ENCODE measurements around the gene ATXN1.
"Not testable (repeated sequence)": the region's sequence is repeated elsewhere in the genome, so short reads cannot be mapped to it uniquely, and the experiment has no call there.

The ATXN1 gene

DNA sequence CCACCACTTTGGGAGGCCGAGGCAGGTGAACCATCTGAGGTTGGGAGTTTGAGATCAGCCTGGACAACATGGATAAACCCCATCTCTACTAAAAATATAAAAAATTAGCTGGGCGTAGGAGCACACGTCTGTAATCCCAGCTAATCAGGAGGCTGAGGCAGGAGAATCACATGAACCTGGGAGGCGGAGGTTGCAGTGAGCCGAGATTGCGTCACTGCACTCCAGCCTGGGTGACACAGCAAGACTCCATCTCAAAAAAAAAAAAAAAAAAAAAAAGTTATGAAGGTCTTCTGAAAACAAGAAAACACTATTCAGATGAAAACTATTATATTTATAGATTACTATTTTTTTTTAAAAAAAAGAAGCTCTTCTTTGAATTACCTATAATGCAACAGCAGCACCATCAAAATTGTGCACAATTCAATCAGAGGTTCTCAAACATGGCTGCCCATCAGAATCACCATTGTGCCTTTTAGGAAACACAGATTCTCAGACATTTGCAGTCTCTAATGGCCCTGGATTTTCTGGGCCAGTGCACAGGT is 370.3 kb downstream of the ATXN1 start:
- in situ Hi-C loops (cut with HindIII; ENCODE audit: low pct_ligation_motif_present, low pct_unique_long_range_greater_than_20kb, low sequenced_read_pairs); DNase-seq: not testable (repeated sequence)

DNA sequence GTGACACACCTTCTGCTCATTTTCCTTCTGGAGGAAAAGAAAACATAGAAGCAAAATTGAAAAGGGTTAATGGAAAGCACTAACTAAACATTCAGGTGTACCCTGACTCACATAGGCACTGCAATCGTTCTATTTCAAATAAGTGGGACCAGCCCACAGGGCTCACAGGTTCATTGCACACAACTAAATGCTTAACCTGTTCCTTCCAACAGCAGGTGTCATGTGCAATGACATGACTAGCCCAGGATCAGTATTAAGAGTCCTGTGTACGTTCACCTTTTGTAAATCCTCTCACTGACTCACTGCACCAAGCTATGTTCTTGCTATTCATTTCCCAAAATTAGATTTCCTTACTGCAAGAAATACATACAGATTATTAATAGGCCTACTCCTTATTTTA is 371.6 kb downstream of the ATXN1 start:
- no peak for DNase-seq
- in situ Hi-C loops (cut with HindIII; ENCODE audit: low pct_ligation_motif_present, low pct_unique_long_range_greater_than_20kb, low sequenced_read_pairs), result no loop called here

GRCh38 chr6:16388488-16388887 is 372.8 kb downstream of the ATXN1 start:
- in situ Hi-C loops (cut with HindIII; ENCODE audit: low pct_ligation_motif_present, low pct_unique_long_range_greater_than_20kb, low sequenced_read_pairs), result no loop called here
- peak; percentile 42 for DNase-seq

- in situ Hi-C loops (cut with HindIII; ENCODE audit: low pct_ligation_motif_present, low pct_unique_long_range_greater_than_20kb, low sequenced_read_pairs), result no loop called here
- DNase-seq, result no peak
Measured at GRCh38 chr6:16386057-16386456, 375.2 kb downstream of the ATXN1 start.

GRCh38 chr6:16383607-16384206 is 377.6 kb downstream of the ATXN1 start:
- DNase-seq, result no peak
- in situ Hi-C loops (cut with HindIII; ENCODE audit: low pct_ligation_motif_present, low pct_unique_long_range_greater_than_20kb, low sequenced_read_pairs), result no loop called here

- DNase-seq; in situ Hi-C loops (cut with HindIII; ENCODE audit: low pct_ligation_motif_present, low pct_unique_long_range_greater_than_20kb, low sequenced_read_pairs): not testable (repeated sequence)
Measured at GRCh38 chr6:16381968-16382367, 379.3 kb downstream of the ATXN1 start.

- no peak for DNase-seq
- in situ Hi-C loops (cut with HindIII; ENCODE audit: low pct_ligation_motif_present, low pct_unique_long_range_greater_than_20kb, low sequenced_read_pairs), result no loop called here
Measured at GRCh38 chr6:16380220-16380809, 380.9 kb downstream of the ATXN1 start.

DNA sequence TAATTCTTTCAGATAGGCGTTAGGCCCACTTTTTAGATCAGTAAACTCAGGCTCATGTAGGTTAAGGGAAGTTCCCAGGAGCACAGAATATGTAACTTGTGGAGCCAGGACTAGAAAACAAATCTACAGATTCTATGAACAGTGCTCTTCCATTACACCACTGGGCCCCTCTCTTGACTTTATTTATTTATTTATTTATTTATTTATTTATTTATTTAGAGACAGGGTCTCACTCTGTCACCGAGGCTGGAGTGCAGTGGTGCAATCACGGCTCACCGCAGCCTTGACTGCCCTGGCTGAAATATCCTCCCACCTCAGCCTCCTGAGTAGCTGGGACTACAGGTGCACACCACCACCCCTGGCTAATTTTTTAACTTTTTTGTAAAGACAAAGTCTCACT is 382.9 kb downstream of the ATXN1 start:
- in situ Hi-C loops (cut with HindIII; ENCODE audit: low pct_ligation_motif_present, low pct_unique_long_range_greater_than_20kb, low sequenced_read_pairs); DNase-seq: not testable (repeated sequence)

GRCh38 chr6:16377470-16377869 is 383.8 kb downstream of the ATXN1 start:
- DNase-seq, result no peak
- in situ Hi-C loops (cut with HindIII; ENCODE audit: low pct_ligation_motif_present, low pct_unique_long_range_greater_than_20kb, low sequenced_read_pairs), result no loop called here

GRCh38 chr6:16375843-16376242 is 385.4 kb downstream of the ATXN1 start:
- in situ Hi-C loops (cut with HindIII; ENCODE audit: low pct_ligation_motif_present, low pct_unique_long_range_greater_than_20kb, low sequenced_read_pairs), result no loop called here
- DNase-seq, result no peak

DNA sequence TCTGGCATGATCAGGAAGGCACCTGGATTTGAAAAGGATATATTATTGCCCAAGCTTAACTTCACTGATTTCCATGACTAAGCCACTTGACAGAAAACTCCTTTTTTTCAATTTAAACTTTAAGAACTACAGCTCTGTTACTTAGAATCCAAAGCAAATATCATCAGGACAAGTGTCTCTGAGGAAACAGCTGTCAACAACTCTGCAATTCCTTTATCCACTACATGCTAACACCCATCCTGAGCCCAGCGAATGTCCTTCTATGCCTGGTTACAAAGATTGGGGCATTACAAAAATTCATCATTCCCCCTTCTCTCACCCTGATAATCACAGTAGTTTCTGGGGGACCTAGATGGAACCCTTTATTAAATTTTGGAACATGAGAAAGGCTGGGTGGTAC is 386.1 kb downstream of the ATXN1 start:
- in situ Hi-C loops (cut with HindIII; ENCODE audit: low pct_ligation_motif_present, low pct_unique_long_range_greater_than_20kb, low sequenced_read_pairs), result no loop called here
- no peak for DNase-seq

DNA sequence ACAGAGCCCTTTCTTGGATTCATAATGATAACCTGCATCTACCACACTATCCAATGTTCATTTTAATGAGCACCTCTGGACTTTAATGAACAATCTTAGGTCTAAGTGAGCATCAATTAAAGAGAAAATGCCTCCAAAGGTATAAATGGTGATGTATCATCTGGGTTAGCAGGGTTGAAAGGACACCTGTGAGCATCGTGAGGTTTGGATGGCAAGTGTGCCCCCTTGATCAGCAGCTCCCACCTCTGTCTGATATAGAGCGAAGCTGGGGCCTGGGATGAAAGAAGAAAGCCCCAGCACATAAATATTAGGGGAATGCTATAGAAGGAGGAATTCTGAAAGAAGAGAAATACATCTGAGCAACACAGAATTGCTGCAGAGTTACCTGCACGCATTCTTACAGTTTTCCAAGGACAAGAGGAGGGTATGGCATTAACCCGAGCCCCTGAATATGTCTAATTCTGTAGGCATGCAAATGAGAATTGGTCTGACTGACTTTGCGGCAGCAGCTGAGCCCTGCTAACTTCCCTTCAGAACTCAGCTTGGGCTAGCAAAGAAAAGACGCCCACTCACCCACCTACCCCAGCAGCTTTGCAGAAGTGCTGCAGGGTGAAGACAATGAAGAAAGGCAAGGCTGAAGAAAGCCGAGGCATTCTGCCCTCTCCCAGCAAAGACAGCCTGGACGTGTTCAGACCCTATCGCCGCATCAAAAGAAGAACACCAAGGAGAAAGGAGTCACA is 386.6 kb downstream of the ATXN1 start:
- in situ Hi-C loops (cut with HindIII; ENCODE audit: low pct_ligation_motif_present, low pct_unique_long_range_greater_than_20kb, low sequenced_read_pairs), result no loop called here
- DNase-seq, result no peak

DNA sequence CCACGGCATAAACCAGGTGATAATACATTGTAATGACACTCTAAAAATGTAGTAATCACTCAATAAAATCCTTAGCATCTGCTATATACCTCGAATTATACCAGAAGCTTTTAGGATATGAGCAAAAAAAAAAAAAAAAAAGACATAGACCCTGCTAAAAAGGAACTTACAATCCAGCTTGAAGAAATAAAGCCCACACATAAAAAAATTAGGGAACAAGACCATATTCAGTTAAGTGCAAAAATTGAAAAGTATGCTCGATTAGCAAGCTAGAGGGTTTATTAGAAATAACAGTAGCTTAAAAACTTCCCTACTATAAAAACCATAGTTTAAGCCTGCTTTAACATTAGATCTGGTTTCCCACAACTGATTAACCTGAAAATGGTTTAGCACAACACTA is 387.2 kb downstream of the ATXN1 start:
- in situ Hi-C loops (cut with HindIII; ENCODE audit: low pct_ligation_motif_present, low pct_unique_long_range_greater_than_20kb, low sequenced_read_pairs), result no loop called here
- DNase-seq, result no peak

DNA sequence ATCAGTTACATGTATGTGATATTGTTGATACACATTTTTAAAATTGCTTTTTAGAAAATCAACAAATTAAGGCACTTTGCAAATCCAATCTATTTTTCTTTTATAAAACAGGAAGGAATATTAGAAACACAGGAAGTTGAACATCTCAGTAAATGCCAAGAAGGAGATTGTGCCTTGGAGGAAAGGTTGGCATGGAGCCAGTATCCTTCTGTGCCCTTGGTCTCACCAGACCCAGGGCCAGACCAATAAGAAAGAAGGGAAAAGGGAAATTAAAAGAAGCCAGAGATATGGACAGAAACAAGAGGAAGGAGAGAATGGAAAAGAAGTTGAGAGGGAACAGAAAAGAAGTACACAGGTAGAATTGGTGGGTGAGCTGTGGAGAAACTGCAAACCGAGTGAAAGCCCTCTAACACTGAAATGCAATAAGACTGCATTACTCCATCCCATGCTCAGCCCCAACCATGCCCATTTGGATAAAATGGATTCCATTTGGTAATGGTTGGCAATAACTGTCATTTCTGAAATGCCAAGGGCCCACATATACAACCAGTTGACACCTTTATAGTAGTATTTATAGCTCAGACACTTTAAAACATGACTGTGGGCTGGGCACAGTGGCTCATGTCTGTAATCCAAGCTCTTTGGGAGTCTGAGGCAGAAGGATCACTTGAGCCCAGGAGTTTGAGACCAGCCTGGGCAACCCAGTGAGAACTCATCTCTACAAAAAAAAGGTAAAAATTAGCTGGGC is 389.1 kb downstream of the ATXN1 start:
- DNase-seq, result no peak
- in situ Hi-C loops (cut with HindIII; ENCODE audit: low pct_ligation_motif_present, low pct_unique_long_range_greater_than_20kb, low sequenced_read_pairs), result no loop called here

DNA sequence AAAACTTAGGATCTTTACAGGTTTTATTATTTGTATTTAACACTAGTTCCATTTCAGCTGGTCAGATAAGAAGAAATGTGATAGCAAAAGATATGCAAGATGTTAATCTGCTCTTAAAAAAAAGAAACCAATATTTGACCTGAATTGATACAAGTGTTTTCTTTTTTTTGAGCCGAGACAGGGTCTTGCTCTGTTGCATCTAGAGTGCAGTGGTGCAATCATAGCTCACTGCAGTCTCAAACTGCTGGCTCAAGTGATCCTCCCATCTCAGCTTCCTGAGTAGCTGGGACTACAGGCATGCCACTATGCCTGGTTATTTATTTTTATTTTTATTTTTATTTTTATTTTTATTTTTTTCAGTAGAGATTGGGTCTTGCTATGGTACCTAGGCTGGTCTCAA is 389.9 kb downstream of the ATXN1 start:
- no peak for DNase-seq
- in situ Hi-C loops (cut with HindIII; ENCODE audit: low pct_ligation_motif_present, low pct_unique_long_range_greater_than_20kb, low sequenced_read_pairs), result no loop called here

- in situ Hi-C loops (cut with HindIII; ENCODE audit: low pct_ligation_motif_present, low pct_unique_long_range_greater_than_20kb, low sequenced_read_pairs), result no loop called here
- DNase-seq, result no peak
Measured at GRCh38 chr6:16370943-16371342, 390.3 kb downstream of the ATXN1 start.

GRCh38 chr6:16369989-16370388 is 391.3 kb downstream of the ATXN1 start:
- DNase-seq, result no peak
- in situ Hi-C loops (cut with HindIII; ENCODE audit: low pct_ligation_motif_present, low pct_unique_long_range_greater_than_20kb, low sequenced_read_pairs), result no loop called here

GRCh38 chr6:16369140-16369745 is 392.0 kb downstream of the ATXN1 start:
- in situ Hi-C loops (cut with HindIII; ENCODE audit: low pct_ligation_motif_present, low pct_unique_long_range_greater_than_20kb, low sequenced_read_pairs), result no loop called here
- DNase-seq, result no peak

DNA sequence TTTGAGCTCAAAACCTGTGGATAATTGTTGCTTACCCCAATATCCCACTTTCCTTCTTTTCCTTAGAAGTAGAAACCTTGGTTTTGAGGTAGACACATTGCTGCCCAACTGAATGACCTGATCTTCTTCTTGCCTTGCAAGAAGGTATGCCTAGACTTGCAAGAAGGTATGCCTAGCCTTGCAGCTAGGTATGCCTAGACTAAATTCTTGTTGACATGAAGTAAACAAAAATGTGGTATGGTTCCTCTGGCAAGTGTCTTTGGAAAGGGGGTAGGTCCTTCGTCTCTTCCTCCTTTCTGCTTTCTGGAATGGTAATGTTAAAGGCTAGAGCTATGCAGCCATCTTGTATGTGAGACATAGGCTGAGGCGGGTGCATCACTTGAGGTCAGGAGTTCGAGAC is 393.7 kb downstream of the ATXN1 start:
- DNase-seq, result no peak
- in situ Hi-C loops (cut with HindIII; ENCODE audit: low pct_ligation_motif_present, low pct_unique_long_range_greater_than_20kb, low sequenced_read_pairs), result no loop called here

Data from ACHN (cell line).